Testis (tissue), 2 donors: ENCODE data around the gene HAT1.

Experiments used
- POLR2A ChIP-seq: fragments of 450-650 bp; IDR thresholded peaks from one replicate; pipeline ENCODE4 v1.6.1; 2017; ENCODE audit warnings: antibody characterized with exemption, mild to moderate bottlenecking, moderate library complexity
- TF ChIP-seq, protein P1 (sequence below), 3 experiments: fragments of 450-650 bp in 2 of 3; fragments of 200-600 bp in 1 of 3; sonication (generic) in 1 of 3; IDR thresholded peaks; one replicate each; pipeline ENCODE4 v1.5.1; 2016 to 2019; ENCODE audit warnings: antibody characterized with exemption in 3 of 3, mild to moderate bottlenecking in 2 of 3, moderate library complexity in 1 of 3

DNA sequence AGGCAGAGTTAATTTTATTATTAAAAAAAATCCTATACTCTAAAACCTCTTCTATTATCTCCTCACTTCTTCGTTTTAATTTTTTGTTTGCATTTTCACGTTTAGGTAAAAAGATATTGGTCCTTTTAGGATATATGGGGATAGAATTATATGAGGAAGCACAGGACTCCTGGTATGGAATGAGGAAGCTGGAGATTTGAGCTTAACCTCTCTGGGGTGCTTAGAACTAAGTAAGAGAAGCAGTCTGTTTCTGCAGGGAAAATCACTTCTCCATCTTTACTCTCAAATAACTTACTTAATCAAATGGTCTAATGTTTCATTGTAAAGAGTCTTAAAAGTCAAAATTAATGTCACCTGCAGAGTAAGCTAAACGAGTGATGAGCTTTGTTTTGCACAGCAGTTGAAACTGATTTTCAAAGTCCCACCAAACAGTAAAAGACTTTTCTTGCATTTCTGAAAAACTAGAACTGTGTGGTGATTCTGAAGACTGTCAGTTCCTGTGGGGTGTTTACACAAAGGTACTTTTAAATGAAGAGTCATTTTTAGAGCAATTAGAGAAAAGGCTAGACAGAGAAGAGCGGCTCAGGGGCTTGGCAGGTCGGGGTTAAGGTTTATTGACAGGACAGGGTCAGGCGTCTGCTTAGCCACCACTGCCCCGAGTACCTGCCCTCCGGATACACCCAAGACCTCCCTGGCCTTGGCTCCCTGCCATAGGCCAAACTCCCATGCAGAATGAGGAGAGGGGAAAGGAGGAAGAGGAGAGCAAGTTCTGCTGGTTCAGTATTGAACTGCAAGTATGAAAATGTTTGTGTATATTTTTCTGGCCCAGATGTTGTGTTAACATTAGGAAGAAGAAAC is 99.0 kb downstream of the HAT1 start:
- TF ChIP-seq, protein P1, sequence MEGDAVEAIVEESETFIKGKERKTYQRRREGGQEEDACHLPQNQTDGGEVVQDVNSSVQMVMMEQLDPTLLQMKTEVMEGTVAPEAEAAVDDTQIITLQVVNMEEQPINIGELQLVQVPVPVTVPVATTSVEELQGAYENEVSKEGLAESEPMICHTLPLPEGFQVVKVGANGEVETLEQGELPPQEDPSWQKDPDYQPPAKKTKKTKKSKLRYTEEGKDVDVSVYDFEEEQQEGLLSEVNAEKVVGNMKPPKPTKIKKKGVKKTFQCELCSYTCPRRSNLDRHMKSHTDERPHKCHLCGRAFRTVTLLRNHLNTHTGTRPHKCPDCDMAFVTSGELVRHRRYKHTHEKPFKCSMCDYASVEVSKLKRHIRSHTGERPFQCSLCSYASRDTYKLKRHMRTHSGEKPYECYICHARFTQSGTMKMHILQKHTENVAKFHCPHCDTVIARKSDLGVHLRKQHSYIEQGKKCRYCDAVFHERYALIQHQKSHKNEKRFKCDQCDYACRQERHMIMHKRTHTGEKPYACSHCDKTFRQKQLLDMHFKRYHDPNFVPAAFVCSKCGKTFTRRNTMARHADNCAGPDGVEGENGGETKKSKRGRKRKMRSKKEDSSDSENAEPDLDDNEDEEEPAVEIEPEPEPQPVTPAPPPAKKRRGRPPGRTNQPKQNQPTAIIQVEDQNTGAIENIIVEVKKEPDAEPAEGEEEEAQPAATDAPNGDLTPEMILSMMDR (IDR thresholded peaks at IDR 0.05) = no peak
- TF ChIP-seq POLR2A = no peak
